Fibroblast of lung (primary cell): ENCODE measurements around the gene ABCC8. TPM values are rescaled to one million over a fixed set of nuclear protein-coding genes. Genes with fewer than 3 reads are reported as not detected.

Experiments used
- DNase-seq, 2 donors: peaks; one replicate each; pipeline versions ENCODE4 v3.0.0 to v3.0.0-alpha.2; 2010; ENCODE audit warnings: low read depth in 2 of 2
- H2AFZ ChIP-seq: 2 replicates; pipeline ENCODE4 v1.5.1; 2012; ENCODE audit warnings: low read length, control low read depth, inconsistent platforms
- H3K27ac ChIP-seq: 2 replicates; pipeline ENCODE4 v1.5.1; 2011; ENCODE audit warnings: low read length, control low read depth; ENCODE audit not compliant: insufficient read depth
- H3K27me3 ChIP-seq: 2 replicates; pipeline ENCODE4 v1.5.1; 2011; ENCODE audit warnings: mild to moderate bottlenecking, low read length; ENCODE audit not compliant: control insufficient read depth, insufficient read depth
- H3K36me3 ChIP-seq: 2 replicates; pipeline ENCODE4 v1.5.1; 2011; ENCODE audit warnings: low read length; ENCODE audit not compliant: control insufficient read depth, insufficient read depth
- H3K4me1 ChIP-seq: 2 replicates; pipeline ENCODE4 v1.5.1; 2011; ENCODE audit warnings: low read length; ENCODE audit not compliant: control insufficient read depth, insufficient read depth; ENCODE audit errors: extremely low read depth
- H3K4me2 ChIP-seq: 2 replicates; pipeline ENCODE4 v1.5.1; 2011; ENCODE audit warnings: low read length, control low read depth; ENCODE audit not compliant: insufficient read depth; ENCODE audit errors: extremely low read depth
- H3K4me3 ChIP-seq, 4 experiments: fragments of 200-600 bp in 1 of 4; sonication (generic) in 1 of 4; replicated peaks in 1 of 4; 2 replicates each; pipeline ENCODE4 v1.5.1; 2011 to 2016; ENCODE audit warnings: low read length in 4 of 4, low read depth in 3 of 4, mild to moderate bottlenecking in 3 of 4, control low read depth in 2 of 4, inconsistent platforms in 1 of 4, mixed read lengths in 1 of 4; ENCODE audit not compliant: insufficient read depth in 1 of 4; ENCODE audit errors: control extremely low read depth in 1 of 4
- H3K79me2 ChIP-seq: 2 replicates; pipeline ENCODE4 v1.5.1; 2012; ENCODE audit warnings: mild to moderate bottlenecking, low read length, inconsistent platforms; ENCODE audit not compliant: control insufficient read depth, insufficient read depth
- H3K9ac ChIP-seq: 2 replicates; pipeline ENCODE4 v1.5.1; 2011; ENCODE audit warnings: mild to moderate bottlenecking, low read length, control low read depth; ENCODE audit not compliant: insufficient read depth
- H3K9me3 ChIP-seq: 2 replicates; pipeline ENCODE4 v1.5.1; 2012; ENCODE audit warnings: low read depth, low read length; ENCODE audit not compliant: control insufficient read depth, insufficient read depth
- H4K20me1 ChIP-seq: 2 replicates; pipeline ENCODE4 v1.5.1; 2011; ENCODE audit warnings: low read length; ENCODE audit not compliant: control insufficient read depth, insufficient read depth; ENCODE audit errors: extremely low read depth
- EZH2 ChIP-seq: IDR thresholded peaks from 2 replicates; pipeline ENCODE4 v1.5.1; 2012; ENCODE audit warnings: low read length, control low read depth, mild to moderate bottlenecking; ENCODE audit errors: missing control alignments
- polyA plus RNA-seq, 2 donors: library from polyadenylated mRNA; depleted of rRNA in 1 of 2; stranded (reverse) in 1 of 2; unstranded in 1 of 2; fragments of >200 nt; gene quantifications; 2 replicates each; pipeline ENCODE4 v1.2.1, GENCODE V29; 2011 to 2012; ENCODE audit warnings: missing spikeins in 1 of 2
- total RNA-seq: library from RNA; depleted of rRNA; stranded (reverse); fragments of >200 nt; gene quantifications from 2 replicates; pipeline ENCODE4 v1.2.1, GENCODE V29; 2014
- TF ChIP-seq, protein P1 (sequence below), 2 donors: IDR thresholded peaks in 1 of 2; conservative IDR thresholded peaks in 1 of 2; 1 replicate in 1 of 2; 2 replicates in 1 of 2; pipeline ENCODE4 v1.5.1; 2011 to 2012; ENCODE audit warnings: low read length in 2 of 2, control low read depth in 1 of 2, inconsistent platforms in 1 of 2, low read depth in 1 of 2, mild to moderate bottlenecking in 1 of 2

The ABCC8 gene
- total and polyA plus RNA-seq, 2 donors (not counting 1 experiment from before 2014, with no cell fraction given), result not detected

DNA sequence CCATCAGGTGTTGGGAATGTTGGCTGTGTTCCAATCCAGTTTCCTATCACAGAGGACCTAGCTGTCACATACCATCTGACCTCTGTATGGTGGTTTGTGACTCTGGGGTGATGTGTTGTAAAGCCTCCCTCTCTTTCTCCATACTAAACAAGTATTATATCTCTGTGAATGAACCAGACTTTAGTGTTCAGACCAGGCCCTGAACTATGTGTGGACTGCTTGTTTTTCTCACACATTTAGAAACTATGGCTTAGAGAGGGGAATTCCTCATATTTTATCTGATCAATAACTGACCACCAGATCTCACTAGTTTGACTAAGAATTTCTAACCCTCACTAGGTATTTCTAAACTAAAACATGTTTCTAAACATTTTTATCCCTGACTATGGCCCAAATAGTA lies 107.6 kb downstream of the ABCC8 start:
- no peaks in the 10 kb centered on the region for H3K79me2 ChIP-seq
- no peaks in the 10 kb centered on the region for H3K36me3 ChIP-seq
- no peak for DNase-seq
- no peak overlapping the region for H3K9ac ChIP-seq
- H3K4me2 ChIP-seq, result no peak overlapping the region
- no peak overlapping the region for H3K4me3 ChIP-seq
- H4K20me1 ChIP-seq, result no peaks in the 10 kb centered on the region
- H3K27ac ChIP-seq, result no peak overlapping the region
- H3K27me3 ChIP-seq, result no peaks in the 10 kb centered on the region
- H2AFZ ChIP-seq, result no peak overlapping the region
- TF ChIP-seq, protein P1, sequence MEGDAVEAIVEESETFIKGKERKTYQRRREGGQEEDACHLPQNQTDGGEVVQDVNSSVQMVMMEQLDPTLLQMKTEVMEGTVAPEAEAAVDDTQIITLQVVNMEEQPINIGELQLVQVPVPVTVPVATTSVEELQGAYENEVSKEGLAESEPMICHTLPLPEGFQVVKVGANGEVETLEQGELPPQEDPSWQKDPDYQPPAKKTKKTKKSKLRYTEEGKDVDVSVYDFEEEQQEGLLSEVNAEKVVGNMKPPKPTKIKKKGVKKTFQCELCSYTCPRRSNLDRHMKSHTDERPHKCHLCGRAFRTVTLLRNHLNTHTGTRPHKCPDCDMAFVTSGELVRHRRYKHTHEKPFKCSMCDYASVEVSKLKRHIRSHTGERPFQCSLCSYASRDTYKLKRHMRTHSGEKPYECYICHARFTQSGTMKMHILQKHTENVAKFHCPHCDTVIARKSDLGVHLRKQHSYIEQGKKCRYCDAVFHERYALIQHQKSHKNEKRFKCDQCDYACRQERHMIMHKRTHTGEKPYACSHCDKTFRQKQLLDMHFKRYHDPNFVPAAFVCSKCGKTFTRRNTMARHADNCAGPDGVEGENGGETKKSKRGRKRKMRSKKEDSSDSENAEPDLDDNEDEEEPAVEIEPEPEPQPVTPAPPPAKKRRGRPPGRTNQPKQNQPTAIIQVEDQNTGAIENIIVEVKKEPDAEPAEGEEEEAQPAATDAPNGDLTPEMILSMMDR (conservative IDR thresholded peaks at IDR 0.05 in 1 of 2, IDR thresholded peaks at IDR 0.05 in 1 of 2; ENCODE audit: low read depth in 1 of 2, low read length in 2 of 2), result no peak
- TF ChIP-seq EZH2, result no peak
- no peaks in the 10 kb centered on the region for H3K4me1 ChIP-seq
- H3K9me3 ChIP-seq, result peaks cover 9% of the 10 kb centered on the region

DNA sequence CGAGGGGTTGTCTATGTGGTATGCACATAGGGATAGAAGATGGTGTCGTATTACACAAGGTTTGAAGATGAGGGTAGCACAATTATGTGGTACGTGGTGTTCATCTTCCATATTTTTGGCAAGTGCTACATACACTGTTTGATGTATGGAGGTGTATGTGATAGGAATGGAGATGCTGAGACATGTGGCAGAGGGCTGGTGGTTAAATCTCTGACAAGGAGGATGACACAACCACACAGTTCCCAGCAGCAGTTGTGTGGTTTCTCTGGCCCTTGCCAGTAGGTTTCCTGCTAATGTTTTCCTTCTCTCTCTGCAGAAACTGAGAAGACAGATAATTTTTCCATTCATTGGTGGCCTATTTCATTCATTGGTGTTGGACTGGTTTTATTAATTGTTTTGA lies 108.1 kb downstream of the ABCC8 start:
- Histone ChIP-seq H3K4me2 (no peak overlapping the region), H2AFZ (no peak overlapping the region), H3K36me3 (no peaks in the 10 kb centered on the region), H3K4me3 (no peak overlapping the region), H4K20me1 (no peaks in the 10 kb centered on the region), H3K27me3 (no peaks in the 10 kb centered on the region), H3K9ac (no peak overlapping the region), H3K79me2 (no peaks in the 10 kb centered on the region), H3K4me1 (no peaks in the 10 kb centered on the region), H3K9me3 (peaks cover 9% of the 10 kb centered on the region), H3K27ac (no peak overlapping the region)
- no peak for DNase-seq
- no peak for TF ChIP-seq EZH2
- TF ChIP-seq, protein P1 (conservative IDR thresholded peaks at IDR 0.05 in 1 of 2, IDR thresholded peaks at IDR 0.05 in 1 of 2; ENCODE audit: low read depth in 1 of 2, low read length in 2 of 2), result no peak

DNA sequence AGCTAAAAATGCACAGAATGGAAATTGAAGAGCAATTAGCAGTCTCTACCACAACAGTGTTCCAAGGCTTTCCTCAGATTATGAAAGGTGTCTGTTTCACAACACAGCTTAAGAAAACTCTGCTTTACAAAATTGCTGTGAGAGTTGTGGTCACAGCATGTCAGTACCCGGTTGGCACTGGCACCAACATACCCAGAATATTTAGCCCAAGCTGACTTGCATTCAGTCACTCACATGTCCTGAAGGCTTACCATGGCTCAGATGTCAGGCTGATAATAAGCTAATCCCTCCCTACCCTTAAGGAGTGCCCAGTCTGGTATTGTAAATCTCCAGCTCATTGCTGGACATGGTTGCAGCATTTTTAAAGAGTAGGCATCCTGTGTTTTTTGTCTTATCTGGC lies 110.2 kb downstream of the ABCC8 start:
- H3K9me3 ChIP-seq, result peaks cover 5% of the 10 kb centered on the region
- H3K27me3 ChIP-seq, result no peaks in the 10 kb centered on the region
- no peak overlapping the region for H3K9ac ChIP-seq
- no peak overlapping the region for H2AFZ ChIP-seq
- no peaks in the 10 kb centered on the region for H3K79me2 ChIP-seq
- DNase-seq, result no peak
- TF ChIP-seq, protein P1 (conservative IDR thresholded peaks at IDR 0.05 in 1 of 2, IDR thresholded peaks at IDR 0.05 in 1 of 2; ENCODE audit: low read depth in 1 of 2, low read length in 2 of 2), result no peak
- TF ChIP-seq EZH2, result no peak
- H3K4me2 ChIP-seq, result no peak overlapping the region
- no peak overlapping the region for H3K4me3 ChIP-seq
- no peaks in the 10 kb centered on the region for H4K20me1 ChIP-seq
- H3K36me3 ChIP-seq, result no peaks in the 10 kb centered on the region
- H3K27ac ChIP-seq, result no peak overlapping the region
- H3K4me1 ChIP-seq, result no peaks in the 10 kb centered on the region
